Measurements from ENCODE around the gene ODAD2. TPM values are rescaled to one million over a fixed set of nuclear protein-coding genes. Genes with fewer than 3 reads are reported as not detected.

Gene ODAD2
- total RNA-seq, 2 donors from 2014 or later, result 6.0 to 12.0 TPM

- H3K4me1 ChIP-seq (ENCODE audit: control insufficient read depth, insufficient read depth, low read length), result no peaks in the 10 kb centered on the region
- H3K27ac Mint-ChIP-seq, result no peak overlapping the region
- H3K36me3 ChIP-seq (ENCODE audit: control insufficient read depth, insufficient read depth, low read length), result no peaks in the 10 kb centered on the region
- no peaks in the 10 kb centered on the region for H3K4me1 Mint-ChIP-seq
- TF ChIP-seq CTCF (conservative IDR thresholded peaks at IDR 0.05), result no peak
- no peak for DNase-seq
- 90 to 93% methylated on average over 8 to 9 of the region's 9 CpGs for WGBS, 2 experiments (ENCODE audit: insufficient coverage in 1 of 2, insufficient read length in 1 of 2)
- peaks cover 4% of the 10 kb centered on the region for H3K9me3 ChIP-seq (ENCODE audit: control insufficient read depth, low read length)
- peaks cover 5% of the 10 kb centered on the region for H3K36me3 Mint-ChIP-seq (ENCODE audit: low read depth)
- no peaks in the 10 kb centered on the region for H3K27me3 ChIP-seq (ENCODE audit: control insufficient read depth, insufficient read depth, low read length, poor library complexity, severe bottlenecking)
- H3K27ac ChIP-seq (ENCODE audit: low read depth, low read length), result no peak overlapping the region
- no peaks in the 10 kb centered on the region for H3K27me3 Mint-ChIP-seq (ENCODE audit: insufficient read depth)
- H3K9ac ChIP-seq (ENCODE audit: extremely low read depth, low read length, poor library complexity, severe bottlenecking), result no peak overlapping the region
- no peak overlapping the region for H3K4me3 ChIP-seq (ENCODE audit: low read length)
- no peak overlapping the region for H3K4me3 Mint-ChIP-seq
- H3K9me3 Mint-ChIP-seq, result peaks cover 5% of the 10 kb centered on the region
Measured at GRCh38 chr10:27819781-27820531, 178.9 kb downstream of the ODAD2 start.

- H3K27me3 Mint-ChIP-seq (ENCODE audit: insufficient read depth), result no peaks in the 10 kb centered on the region
- H3K27ac Mint-ChIP-seq, result no peak overlapping the region
- no peak overlapping the region for H3K4me3 ChIP-seq (ENCODE audit: low read length)
- H3K4me1 Mint-ChIP-seq, result no peaks in the 10 kb centered on the region
- H3K9me3 Mint-ChIP-seq, result no peaks in the 10 kb centered on the region
- no peak overlapping the region for H3K9ac ChIP-seq (ENCODE audit: extremely low read depth, low read length, poor library complexity, severe bottlenecking)
- H3K4me1 ChIP-seq (ENCODE audit: control insufficient read depth, insufficient read depth, low read length), result no peaks in the 10 kb centered on the region
- H3K27ac ChIP-seq (ENCODE audit: low read depth, low read length), result no peak overlapping the region
- no peaks in the 10 kb centered on the region for H3K36me3 Mint-ChIP-seq (ENCODE audit: low read depth)
- no peaks in the 10 kb centered on the region for H3K36me3 ChIP-seq (ENCODE audit: control insufficient read depth, insufficient read depth, low read length)
- DNase-seq, result no peak
- no peak overlapping the region for H3K4me3 Mint-ChIP-seq
- WGBS, 2 experiments (ENCODE audit: insufficient coverage in 1 of 2, insufficient read length in 1 of 2), result 100% methylated on average over 1 of the region's 1 CpG; no CpG with 5 or more reads in 1 of the 2 experiments
- TF ChIP-seq CTCF (conservative IDR thresholded peaks at IDR 0.05), result no peak
- H3K9me3 ChIP-seq (ENCODE audit: control insufficient read depth, low read length), result no peaks in the 10 kb centered on the region
- H3K27me3 ChIP-seq (ENCODE audit: control insufficient read depth, insufficient read depth, low read length, poor library complexity, severe bottlenecking), result no peaks in the 10 kb centered on the region
Measured at GRCh38 chr10:27816320-27816719, 182.6 kb downstream of the ODAD2 start.

- Histone ChIP-seq H3K27ac (ENCODE audit: low read depth, low read length) (no peak overlapping the region), H3K9me3 (ENCODE audit: control insufficient read depth, low read length) (no peaks in the 10 kb centered on the region), H3K9ac (ENCODE audit: extremely low read depth, low read length, poor library complexity, severe bottlenecking) (no peak overlapping the region), H3K27me3 (ENCODE audit: control insufficient read depth, insufficient read depth, low read length, poor library complexity, severe bottlenecking) (no peaks in the 10 kb centered on the region), H3K4me3 (ENCODE audit: low read length) (no peak overlapping the region), H3K36me3 (ENCODE audit: control insufficient read depth, insufficient read depth, low read length) (no peaks in the 10 kb centered on the region), H3K4me1 (ENCODE audit: control insufficient read depth, insufficient read depth, low read length) (no peaks in the 10 kb centered on the region)
- no peak for TF ChIP-seq CTCF (conservative IDR thresholded peaks at IDR 0.05)
- Mint-ChIP-seq H3K27ac (no peak overlapping the region), H3K9me3 (no peaks in the 10 kb centered on the region), H3K4me3 (no peak overlapping the region), H3K27me3 (ENCODE audit: insufficient read depth) (no peaks in the 10 kb centered on the region), H3K4me1 (no peaks in the 10 kb centered on the region), H3K36me3 (ENCODE audit: low read depth) (no peaks in the 10 kb centered on the region)
- 80 to 91% methylated on average over 2 of the region's 2 CpGs for WGBS, 2 experiments (ENCODE audit: insufficient coverage in 1 of 2, insufficient read length in 1 of 2)
- DNase-seq, result no peak
Measured at GRCh38 chr10:27815846-27816245, 183.0 kb downstream of the ODAD2 start.

All from endodermal cell (in vitro differentiated cells).